K562 (cell line): ENCODE results near the gene B4GALNT4. TPM values are rescaled to one million over a fixed set of nuclear protein-coding genes. Genes with fewer than 3 reads are reported as not detected.

ENCODE experiments used
- ATAC-seq: fragments of 200-7000 bp; cut with Tn5 transposase; 3 replicates; pipeline ENCODE4 v1.9.1; 2020; ENCODE audit warnings: moderate library complexity
- BruUV-seq: library from RNA; stranded (reverse); fragments of 400-500 nt; replicated peaks from 2 replicates; lab custom pipeline; 2021; lab: Mats Ljungman, UMichigan
- CTCF ChIA-PET: fragments of 300-600 bp; formaldehyde crosslinking; extraction: SDS; loops from one replicate; lab custom pipeline; 2021; ENCODE audit warnings: low intra/inter-chr PET ratio; lab: Yijun Ruan, JAX
- POLR2A ChIA-PET: fragments of 300-600, 350-650 bp; sonication (Branson Sonifier 250); formaldehyde crosslinking; extraction: SDS; loops from one replicate; lab custom pipeline; 2021; ENCODE audit warnings: antibody characterized with exemption, inconsistent platforms; lab: Yijun Ruan, JAX
- DNase-seq, 4 experiments: peaks; one replicate each; pipeline versions ENCODE4 v3.0.0 to v3.0.0-alpha.2; 2011 to 2018; ENCODE audit warnings: low spot score in 3 of 4, mixed read lengths in 3 of 4; ENCODE audit errors: extremely low read depth in 1 of 4
- FAIRE-seq: peaks from 2 replicates; lab custom pipeline; 2011; peaks lifted over from hg19 to GRCh38; lab: Jason Lieb, UNC
- H2AFZ ChIP-seq: 2 replicates; pipeline ENCODE4 v1.6.0; 2011; ENCODE audit warnings: low read depth, low read length, control low read depth, inconsistent platforms
- H3K27ac ChIP-seq: fragments of 200-600 bp; 3 replicates; pipeline ENCODE4 v1.8.0; 2011; ENCODE audit warnings: low read depth, mild to moderate bottlenecking, control low read depth, inconsistent platforms, low read length, moderate library complexity, mixed read lengths; ENCODE audit errors: extremely low read depth
- H3K27me3 ChIP-seq, 2 experiments: fragments of 300-600 bp in 1 of 2; 2 replicates in 1 of 2; 3 replicates in 1 of 2; pipeline versions ENCODE4 v1.6.0 to v1.8.0; 2011; ENCODE audit warnings: inconsistent platforms in 2 of 2, low read length in 2 of 2, mild to moderate bottlenecking in 1 of 2, mixed read lengths in 1 of 2, moderate library complexity in 1 of 2; ENCODE audit not compliant: control insufficient read depth in 2 of 2, insufficient read depth in 2 of 2
- H3K36me3 ChIP-seq: fragments of 300-600 bp; 3 replicates; pipeline ENCODE4 v1.8.0; 2011; ENCODE audit warnings: mild to moderate bottlenecking, low read length, inconsistent platforms; ENCODE audit not compliant: control insufficient read depth, insufficient read depth
- H3K4me1 ChIP-seq, 2 experiments: fragments of 200-600 bp in 1 of 2; replicated peaks in 1 of 2; 2 replicates in 1 of 2; 3 replicates in 1 of 2; pipeline versions ENCODE4 v1.5.1 to v1.8.0; 2011; ENCODE audit warnings: inconsistent platforms in 2 of 2, low read length in 2 of 2, mild to moderate bottlenecking in 1 of 2, mixed read lengths in 1 of 2, moderate library complexity in 1 of 2; ENCODE audit not compliant: control insufficient read depth in 2 of 2, insufficient read depth in 2 of 2
- H3K4me2 ChIP-seq: 2 replicates; pipeline ENCODE4 v1.6.1; 2011; ENCODE audit warnings: low read length, control low read depth, inconsistent platforms, mixed read lengths; ENCODE audit not compliant: insufficient read depth
- H3K4me3 ChIP-seq: fragments of 200-600 bp; sonication (generic), shearing (Covaris generic); 2 replicates; pipeline ENCODE4 v1.5.1; 2016; ENCODE audit warnings: control low read depth, inconsistent platforms
- H3K79me2 ChIP-seq: fragments of 200-600 bp; 3 replicates; pipeline ENCODE4 v1.8.0; 2011; ENCODE audit warnings: low read length, inconsistent platforms; ENCODE audit not compliant: control insufficient read depth, insufficient read depth
- H3K9ac ChIP-seq, 2 experiments: 2 replicates each; pipeline versions ENCODE4 v1.6.0 to v1.6.1; 2011; ENCODE audit warnings: low read depth in 2 of 2, low read length in 2 of 2, control low read depth in 1 of 2, inconsistent platforms in 1 of 2, mild to moderate bottlenecking in 1 of 2, mixed read lengths in 1 of 2; ENCODE audit not compliant: insufficient read depth in 1 of 2
- H3K9me1 ChIP-seq: one replicate; pipeline ENCODE4 v1.6.0; 2011; ENCODE audit warnings: inconsistent platforms, mild to moderate bottlenecking, low read length, moderate library complexity; ENCODE audit not compliant: control insufficient read depth, insufficient read depth
- H3K9me3 ChIP-seq: replicated peaks from 2 replicates; pipeline ENCODE4 v1.5.1; 2011; ENCODE audit warnings: low read depth, low read length, inconsistent platforms; ENCODE audit not compliant: control insufficient read depth, insufficient read depth
- H4K20me1 ChIP-seq: replicated peaks from 2 replicates; pipeline ENCODE4 v1.6.1; 2011; ENCODE audit warnings: low read length, inconsistent platforms, mixed read lengths; ENCODE audit not compliant: control insufficient read depth, insufficient read depth
- BCL6 ChIP-seq: fragments of 250-450 bp; sonication (Bioruptor Pico); IDR thresholded peaks from 2 replicates; pipeline ENCODE4 v1.4.0; 2020
- DACH1 ChIP-seq: fragments of 450-650 bp; IDR thresholded peaks from 2 replicates; pipeline ENCODE4 v1.6.1; 2018; ENCODE audit not compliant: partially characterized antibody
- HDAC1 ChIP-seq, 2 experiments: fragments of 450-650 bp; IDR thresholded peaks; 2 replicates each; pipeline ENCODE4 v1.6.1; 2016 to 2017; ENCODE audit warnings: inconsistent platforms in 1 of 2, mild to moderate bottlenecking in 1 of 2, moderate library complexity in 1 of 2
- POLR2A ChIP-seq: fragments of 450-650 bp; conservative IDR thresholded peaks from 2 replicates; pipeline ENCODE4 v1.6.1; 2016
- RFX7 ChIP-seq: fragments of 250-450 bp; sonication (Bioruptor Pico); IDR thresholded peaks from 2 replicates; pipeline ENCODE4 v1.5.1; 2021; ENCODE audit warnings: mild to moderate bottlenecking
- SIX5 ChIP-seq, 2 experiments: IDR thresholded peaks; 2 replicates each; pipeline ENCODE4 v1.6.1; 2011; ENCODE audit warnings: low read length in 2 of 2, borderline replicate concordance in 1 of 2, low read depth in 1 of 2, mild to moderate bottlenecking in 1 of 2, moderate library complexity in 1 of 2; ENCODE audit not compliant: insufficient read depth in 1 of 2
- U2AF2 ChIP-seq: fragments of 200-400 bp; formaldehyde crosslinking; optimal IDR thresholded peaks from 2 replicates; pipeline ENCODE3; 2017; ENCODE audit warnings: low read depth, mild to moderate bottlenecking, low read length
- ZC3H4 ChIP-seq: sonication (generic); formaldehyde crosslinking; IDR thresholded peaks from 2 replicates; pipeline ENCODE4 v1.9.0; 2021; ENCODE audit warnings: missing genetic modification reagents, borderline replicate concordance
- ZNF232 ChIP-seq: sonication (generic); formaldehyde crosslinking; IDR thresholded peaks from 2 replicates; pipeline ENCODE4 v1.8.0; 2022; ENCODE audit warnings: mild to moderate bottlenecking, missing genetic modification reagents
- ZNF324 ChIP-seq: fragments of 250-450 bp; sonication (Bioruptor Pico); IDR thresholded peaks from 2 replicates; pipeline ENCODE4 v1.4.0; 2020; ENCODE audit warnings: mild to moderate bottlenecking
- ZNF609 ChIP-seq: sonication (generic); formaldehyde crosslinking; IDR thresholded peaks from 2 replicates; pipeline ENCODE4 v1.8.1; 2023; ENCODE audit warnings: missing genetic modification reagents, mild to moderate bottlenecking, borderline replicate concordance
- WGBS: fragments of 100-300 bp; shearing (Covaris generic); methylation state at CpG from one replicate; pipeline ENCODE4 v1.1.6; 2016; ENCODE audit warnings: low coverage, mixed read lengths; ENCODE audit not compliant: insufficient coverage; ENCODE audit errors: missing lambda C conversion rate; 5-methylcytosine and 5-hydroxymethylcytosine counted together
- in situ Hi-C: fragments of 300-500 bp; cut with MboI; formaldehyde crosslinking; loops from 4 replicates; pipeline ENCODE4 v1.15.0; 2018; ENCODE audit warnings: inconsistent platforms, mixed read lengths
- intact Hi-C: fragments of 100-400 bp; cut with micrococcal nuclease; formaldehyde crosslinking; loops from 2 replicates; pipeline ENCODE4 v1.14.2; 2022
- polyA plus RNA-seq, 8 experiments: library from polyadenylated mRNA; depleted of rRNA in 4 of 8; stranded (reverse) in 5 of 8; unstranded in 3 of 8; fragments of >200 nt; fragmentation: Nextera tagmentation in 2 of 8; fragmentation: Illumina TruSeq in 1 of 8; extraction: Ambion mirVana in 2 of 8; extraction: Trizol in 1 of 8; gene quantifications; 2 replicates each; pipeline versions ENCODE4 v1.2.1 to v1.2.3, GENCODE V29; 2011 to 2014; ENCODE audit warnings: inconsistent platforms in 1 of 8, missing spikeins in 1 of 8
- total RNA-seq, 7 experiments: library from RNA; depleted of rRNA in 6 of 7; stranded (reverse); fragments of >200 nt in 6 of 7; fragmentation: Illumina TruSeq in 2 of 7; extraction: Trizol in 2 of 7; gene quantifications; 2 replicates each; pipeline versions ENCODE4 v1.2.1 to v1.2.3, GENCODE V29; 2011 to 2021; ENCODE audit warnings: low replicate concordance in 1 of 7
- TF ChIP-seq, protein P1 (sequence below): sonication (generic); formaldehyde crosslinking; IDR thresholded peaks from 2 replicates; pipeline ENCODE4 v1.8.1; 2023; ENCODE audit warnings: mild to moderate bottlenecking, missing genetic modification reagents
- TF ChIP-seq, protein P2 (sequence below): sonication (generic); formaldehyde crosslinking; IDR thresholded peaks from 2 replicates; pipeline ENCODE4 v1.8.0; 2022; ENCODE audit warnings: missing genetic modification reagents, mild to moderate bottlenecking, moderate library complexity, borderline replicate concordance

The B4GALNT4 gene
- total and polyA plus RNA-seq, 9 of the 15 experiments (the other 6 are each of a cell fraction or from before 2014, with no cell fraction given): 0.20 to 37.1 (median 10.8) TPM; not detected in 1

DNA sequence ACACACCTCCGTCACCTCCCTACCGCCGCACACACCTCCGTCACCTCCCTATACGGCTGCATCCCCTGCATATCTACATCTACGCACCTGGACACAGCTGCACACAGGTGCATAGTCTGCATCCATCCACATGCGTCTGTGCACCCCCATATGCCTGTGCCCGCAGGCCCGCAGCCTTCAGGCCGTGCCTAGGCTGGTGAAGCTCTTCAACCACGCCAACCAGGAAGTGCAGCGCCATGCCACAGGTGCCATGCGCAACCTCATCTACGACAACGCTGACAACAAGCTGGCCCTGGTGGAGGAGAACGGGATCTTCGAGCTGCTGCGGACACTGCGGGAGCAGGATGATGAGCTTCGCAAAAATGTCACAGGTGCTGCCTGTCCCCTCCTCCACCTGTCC is 29.5 kb downstream of the B4GALNT4 start:
- ATAC-seq: no peak
- no peak for TF ChIP-seq ZC3H4 (CRISPR knock-in tag)
- TF ChIP-seq, protein P1, sequence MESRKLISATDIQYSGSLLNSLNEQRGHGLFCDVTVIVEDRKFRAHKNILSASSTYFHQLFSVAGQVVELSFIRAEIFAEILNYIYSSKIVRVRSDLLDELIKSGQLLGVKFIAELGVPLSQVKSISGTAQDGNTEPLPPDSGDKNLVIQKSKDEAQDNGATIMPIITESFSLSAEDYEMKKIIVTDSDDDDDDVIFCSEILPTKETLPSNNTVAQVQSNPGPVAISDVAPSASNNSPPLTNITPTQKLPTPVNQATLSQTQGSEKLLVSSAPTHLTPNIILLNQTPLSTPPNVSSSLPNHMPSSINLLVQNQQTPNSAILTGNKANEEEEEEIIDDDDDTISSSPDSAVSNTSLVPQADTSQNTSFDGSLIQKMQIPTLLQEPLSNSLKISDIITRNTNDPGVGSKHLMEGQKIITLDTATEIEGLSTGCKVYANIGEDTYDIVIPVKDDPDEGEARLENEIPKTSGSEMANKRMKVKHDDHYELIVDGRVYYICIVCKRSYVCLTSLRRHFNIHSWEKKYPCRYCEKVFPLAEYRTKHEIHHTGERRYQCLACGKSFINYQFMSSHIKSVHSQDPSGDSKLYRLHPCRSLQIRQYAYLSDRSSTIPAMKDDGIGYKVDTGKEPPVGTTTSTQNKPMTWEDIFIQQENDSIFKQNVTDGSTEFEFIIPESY (CRISPR knock-in tag): peak; percentile 97
- no peak for TF ChIP-seq U2AF2
- TF ChIP-seq ZNF232 (CRISPR knock-in tag): no peak
- TF ChIP-seq ZNF609 (CRISPR knock-in tag): no peak
- TF ChIP-seq ZNF324 (CRISPR knock-in tag): no peak
- TF ChIP-seq HDAC1 (IDR thresholded peaks at IDR 0.05): no peak
- TF ChIP-seq RFX7 (CRISPR knock-in tag): no peak
- peak; percentile 28; the same call in 1 of the 2 replicates for TF ChIP-seq POLR2A
- no peak for TF ChIP-seq BCL6 (CRISPR knock-in tag)
- no peak for TF ChIP-seq SIX5 (IDR thresholded peaks at IDR 0.05; ENCODE audit: borderline replicate concordance in 1 of 2, insufficient read depth in 1 of 2, low read depth in 1 of 2, low read length in 2 of 2)
- TF ChIP-seq, protein P2, sequence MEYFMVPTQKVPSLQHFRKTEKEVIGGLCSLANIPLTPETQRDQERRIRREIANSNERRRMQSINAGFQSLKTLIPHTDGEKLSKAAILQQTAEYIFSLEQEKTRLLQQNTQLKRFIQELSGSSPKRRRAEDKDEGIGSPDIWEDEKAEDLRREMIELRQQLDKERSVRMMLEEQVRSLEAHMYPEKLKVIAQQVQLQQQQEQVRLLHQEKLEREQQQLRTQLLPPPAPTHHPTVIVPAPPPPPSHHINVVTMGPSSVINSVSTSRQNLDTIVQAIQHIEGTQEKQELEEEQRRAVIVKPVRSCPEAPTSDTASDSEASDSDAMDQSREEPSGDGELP (CRISPR knock-in tag): 0 out of 2 replicates have a peak, but pooled peaks have one; percentile 13
- no peak for TF ChIP-seq DACH1

More for the DNA sequence above, 29.5 kb downstream of the B4GALNT4 start:
- H3K36me3 ChIP-seq: peaks cover 53% of the 10 kb centered on the region; the same call in 2 of the 3 replicates
- DNase-seq (no peak), FAIRE-seq (no peak)
- in situ Hi-C loops: no loop called here
- H3K79me2 ChIP-seq: peaks cover 29% of the 10 kb centered on the region
- no peaks in the 10 kb centered on the region for H3K9me1 ChIP-seq
- H3K9me3 ChIP-seq: peaks cover 2% of the 10 kb centered on the region; the same call in 1 of the 2 replicates
- no peaks in the 10 kb centered on the region for H3K27me3 ChIP-seq
- WGBS: 100% methylated on average over 14 of the region's 20 CpGs
- H4K20me1 ChIP-seq: no peaks in the 10 kb centered on the region
- no TSS peak for BruUV-seq
- intact Hi-C loops: no loop called here
- CTCF ChIA-PET: no interaction called here
- H3K4me3 ChIP-seq: no peak overlapping the region
- no peak overlapping the region for H2AFZ ChIP-seq
- H3K4me1 ChIP-seq: peaks cover 7 to 39% of the 10 kb centered on the region in 2 experiments
- no peak overlapping the region for H3K27ac ChIP-seq
- no peak overlapping the region for H3K9ac ChIP-seq
- no peak overlapping the region for H3K4me2 ChIP-seq
- POLR2A ChIA-PET: interaction anchor here (0.5 to 0.6 kb wide), 2 partner anchors 54 to 79 kb away, joined by 3 read pairs; no protein-coding TSS in a partner anchor
